Hematopoietic multipotent progenitor cell treated with erythropoietin and hydrocortisone succinate and interleukin-3 and kit ligand, for 17 days (in vitro differentiated cells): ENCODE results near the gene INSR.
"Not testable (repeated sequence)": the region's sequence is repeated elsewhere in the genome, so short reads cannot be mapped to it uniquely, and the experiment has no call there.

Experiments used
- DNase-seq: peaks from one replicate; pipeline ENCODE4 v3.0.0-alpha.2; 2015; ENCODE audit warnings: low spot score

Gene INSR

DNA sequence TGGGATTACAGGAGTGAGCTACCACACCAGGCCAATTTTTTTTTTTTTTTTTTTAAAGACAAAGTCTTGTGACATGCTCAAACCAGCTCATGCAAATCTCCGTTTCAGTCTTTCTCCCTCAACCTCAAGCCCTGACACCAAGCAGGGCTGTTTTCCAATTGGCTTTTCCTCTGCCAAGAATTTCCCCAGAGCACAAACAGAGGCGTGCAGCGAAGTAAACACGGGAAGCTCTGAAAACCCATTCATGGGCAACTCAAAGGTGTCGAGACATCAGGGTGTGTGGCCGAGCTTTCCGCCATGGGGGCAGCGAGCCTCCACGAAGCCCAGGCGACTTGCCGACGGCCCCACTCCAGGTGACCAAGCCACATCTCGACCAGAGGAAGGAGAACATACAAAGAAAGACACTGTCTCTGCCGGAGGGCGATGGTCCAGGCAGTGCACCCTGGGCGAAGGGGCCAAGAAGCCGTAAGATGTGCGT, 70.0 kb downstream of the INSR start:
- DNase-seq: no peak

DNA sequence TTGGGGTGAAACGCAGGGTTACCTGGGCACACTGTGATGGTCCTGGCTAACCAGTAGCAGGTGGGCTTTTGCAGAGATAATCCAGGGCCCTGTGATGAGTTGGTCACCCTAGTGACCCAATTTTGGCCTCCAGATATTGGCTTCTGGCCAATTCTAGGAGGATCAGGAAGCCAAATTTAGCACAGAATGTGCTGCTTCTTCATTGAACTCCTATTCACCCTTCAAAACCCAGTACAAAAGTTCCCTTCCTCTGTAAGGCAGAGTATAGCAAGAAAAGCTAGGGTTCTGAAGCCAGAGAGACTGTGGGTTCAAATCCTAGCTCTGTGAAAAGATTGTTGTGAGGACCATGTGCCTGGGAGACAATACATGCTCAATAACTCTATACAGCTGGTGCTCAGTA, 70.8 kb downstream of the INSR start:
- no peak for DNase-seq

DNA sequence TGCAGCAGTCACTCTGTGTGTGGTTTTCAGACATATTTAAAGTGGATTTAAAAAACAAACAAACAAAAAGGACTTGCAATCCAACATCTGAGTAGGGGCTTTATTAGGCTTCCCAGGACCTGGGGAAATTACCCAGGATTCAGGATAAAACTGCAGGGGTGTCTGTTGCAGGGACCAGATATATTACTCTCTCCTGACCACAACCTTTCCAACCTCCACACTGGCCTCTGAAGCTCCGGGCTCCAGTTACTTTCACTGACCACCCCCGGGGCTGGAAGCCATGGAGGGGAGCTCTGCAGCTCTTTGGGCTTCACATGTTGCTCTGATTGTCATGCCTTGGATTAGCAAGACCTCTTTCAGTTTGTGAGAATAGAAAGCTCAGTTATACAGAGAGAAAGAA, 75.2 kb downstream of the INSR start:
- no peak for DNase-seq

DNA sequence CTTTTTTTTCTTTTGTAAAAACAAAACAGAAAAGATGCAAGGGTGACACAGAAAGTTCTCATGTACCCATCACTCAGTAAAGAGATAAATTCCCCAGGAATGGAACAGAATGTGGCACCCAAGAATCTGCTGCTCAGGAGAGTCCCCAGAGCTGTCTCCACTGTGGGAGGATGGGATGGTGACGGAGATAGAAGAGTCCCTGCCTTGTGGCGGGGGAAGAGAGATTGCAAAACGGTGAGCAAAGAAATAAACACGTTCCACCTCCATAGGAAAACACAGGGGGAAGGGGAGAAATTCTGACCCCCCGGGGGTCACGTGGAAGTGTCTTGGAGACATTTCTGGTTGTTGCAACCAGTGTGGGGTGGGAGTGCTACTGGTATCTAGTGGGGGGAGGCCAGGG, 76.4 kb downstream of the INSR start:
- DNase-seq: no peak

DNA sequence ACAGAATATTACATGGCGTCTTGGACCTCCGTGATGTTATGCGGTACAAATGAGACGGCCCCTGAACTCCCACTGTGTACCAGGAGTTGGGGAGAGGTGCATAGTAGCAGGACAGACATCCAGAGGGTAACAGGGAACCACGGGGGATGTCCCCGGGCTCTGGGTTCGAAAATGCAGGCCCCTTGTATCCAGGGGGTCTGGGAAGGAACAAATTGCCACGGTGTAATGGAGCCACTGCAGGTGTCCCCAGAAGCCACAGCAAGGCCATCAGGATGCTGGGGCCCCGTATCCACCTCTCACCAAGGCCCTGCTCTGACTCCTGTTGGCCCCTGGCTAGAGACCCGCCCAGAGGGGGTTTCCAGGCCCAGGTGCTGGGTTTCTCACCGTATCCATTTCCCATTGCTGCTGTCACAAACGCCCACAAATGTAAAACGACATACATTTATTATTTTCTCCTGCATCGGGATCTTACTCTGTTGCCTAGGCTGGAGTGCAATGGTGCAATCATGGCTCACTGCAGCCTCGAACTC, 77.8 kb downstream of the INSR start:
- DNase-seq: no peak

DNA sequence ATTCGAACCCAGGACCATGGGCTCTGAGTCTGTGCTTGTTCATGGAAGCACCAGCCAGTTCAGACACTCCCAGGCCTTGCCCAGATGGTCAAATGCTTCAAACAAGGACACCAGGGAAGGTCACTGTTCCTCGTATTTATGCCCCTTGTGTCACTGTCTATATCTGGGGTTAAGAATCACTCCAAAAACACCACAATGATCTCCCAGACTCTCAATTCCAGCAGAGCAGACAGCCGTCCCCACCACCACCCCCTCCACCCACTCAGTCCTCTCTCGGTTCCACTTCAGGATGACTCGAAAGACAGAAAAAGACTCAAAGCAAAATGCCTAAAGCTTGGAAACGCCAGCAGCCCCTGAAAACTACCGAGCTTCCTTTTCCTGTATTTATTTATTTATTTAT, 79.0 kb downstream of the INSR start:
- no peak for DNase-seq

DNA sequence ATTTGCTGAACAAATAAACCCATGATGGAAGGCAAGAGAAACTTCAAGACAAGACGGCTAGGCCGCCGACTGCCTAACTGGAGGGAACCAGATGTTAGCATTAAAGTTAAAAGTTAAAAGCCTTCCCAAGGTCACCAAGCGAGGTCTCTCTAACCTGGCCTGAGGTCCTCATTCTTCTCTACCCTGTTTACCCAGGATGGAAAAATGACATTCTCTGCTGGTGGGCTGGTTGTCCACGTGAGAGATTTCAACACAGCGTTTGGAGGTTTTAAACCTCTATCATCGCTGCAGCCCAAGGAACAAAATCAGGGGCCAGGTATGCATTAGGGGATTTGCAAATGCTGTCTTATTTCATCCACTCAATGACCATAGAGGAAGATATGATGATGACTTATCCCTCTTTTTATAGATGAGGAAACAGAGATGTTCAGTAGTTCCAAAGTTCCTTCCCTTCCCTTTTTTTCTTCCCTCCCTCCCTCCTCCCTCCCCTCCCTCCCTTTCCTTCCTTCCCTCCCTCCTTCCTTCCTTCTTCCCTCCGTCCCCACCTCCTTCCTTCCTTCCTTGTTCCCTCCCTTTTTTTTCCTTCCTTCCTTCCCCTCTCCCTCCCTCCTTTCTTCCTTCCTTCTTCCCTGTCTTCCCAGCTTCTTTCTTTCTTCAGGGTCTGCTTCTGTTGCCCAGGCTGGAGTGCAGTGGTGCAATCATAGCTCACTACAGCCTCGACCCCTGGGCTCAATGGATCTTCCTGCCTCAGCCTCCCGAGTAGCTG, 79.7 kb downstream of the INSR start:
- no peak for DNase-seq

DNA sequence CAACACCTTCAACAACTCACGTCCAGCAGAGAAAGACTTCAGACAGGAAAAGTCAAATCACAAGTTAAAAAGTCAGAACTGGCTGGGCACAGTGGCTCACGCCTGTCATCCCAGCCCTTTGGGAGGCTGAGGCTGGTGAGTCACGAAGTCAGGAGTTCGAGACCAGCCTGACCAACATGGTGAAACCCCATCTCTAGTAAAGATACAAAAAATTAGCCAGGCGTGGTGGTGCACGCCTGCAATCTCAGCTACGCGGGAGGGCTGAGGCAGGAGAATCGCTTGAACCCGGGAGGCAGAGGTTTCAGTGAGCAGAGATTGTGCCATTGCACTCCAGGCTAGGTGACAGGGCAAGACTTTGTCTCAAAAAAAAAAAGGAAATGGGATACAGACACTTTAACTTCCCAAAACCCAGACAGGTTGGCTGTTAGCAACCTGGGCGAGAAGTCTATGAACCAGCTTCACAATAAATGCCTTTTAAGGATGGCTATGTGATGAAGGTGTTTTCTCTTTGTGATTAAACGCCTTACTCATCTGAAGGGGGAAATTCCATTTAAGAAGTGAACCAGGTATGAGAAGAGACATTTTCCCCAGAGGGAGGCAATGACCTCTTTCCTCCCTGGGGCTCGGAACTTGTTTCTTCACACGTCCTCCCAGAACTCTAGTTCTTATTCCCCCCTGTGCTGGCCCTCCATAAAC, 80.4 kb downstream of the INSR start:
- DNase-seq: no peak

DNA sequence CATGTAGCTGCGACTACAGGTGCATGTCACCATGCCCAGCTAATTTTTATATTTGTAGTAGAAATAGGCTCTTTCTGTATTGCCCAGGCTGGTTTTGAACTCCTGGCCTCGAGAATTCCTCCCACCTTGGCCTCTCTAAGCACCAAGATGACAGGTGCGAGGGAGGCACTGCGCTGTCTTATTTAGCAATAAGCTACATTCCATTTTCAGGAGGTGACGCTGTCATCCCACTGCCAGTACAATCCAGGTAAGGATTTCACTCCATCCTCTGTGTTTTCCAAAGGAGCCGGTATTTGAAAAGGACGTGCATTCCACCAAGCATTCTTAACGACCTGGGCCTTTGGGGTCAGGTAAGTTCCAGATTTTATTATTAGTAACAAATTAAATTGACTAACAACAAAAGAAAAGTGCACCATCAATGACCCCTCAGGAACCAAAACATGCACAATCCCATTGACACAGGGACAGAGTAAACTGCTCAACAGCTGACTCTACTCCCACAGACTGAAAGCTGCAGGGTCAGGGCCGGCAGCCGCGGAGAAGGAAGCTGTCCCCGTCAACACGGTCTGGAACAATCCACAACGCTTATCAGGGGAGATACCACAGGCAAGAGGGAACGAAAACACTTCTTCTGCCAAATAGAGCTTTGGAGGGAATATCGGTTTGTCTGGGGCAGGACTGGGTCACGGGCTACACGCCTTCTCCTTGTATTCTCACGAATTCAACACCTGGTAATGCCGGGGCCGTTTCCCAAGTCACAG, 82.8 kb downstream of the INSR start:
- DNase-seq: no peak

DNA sequence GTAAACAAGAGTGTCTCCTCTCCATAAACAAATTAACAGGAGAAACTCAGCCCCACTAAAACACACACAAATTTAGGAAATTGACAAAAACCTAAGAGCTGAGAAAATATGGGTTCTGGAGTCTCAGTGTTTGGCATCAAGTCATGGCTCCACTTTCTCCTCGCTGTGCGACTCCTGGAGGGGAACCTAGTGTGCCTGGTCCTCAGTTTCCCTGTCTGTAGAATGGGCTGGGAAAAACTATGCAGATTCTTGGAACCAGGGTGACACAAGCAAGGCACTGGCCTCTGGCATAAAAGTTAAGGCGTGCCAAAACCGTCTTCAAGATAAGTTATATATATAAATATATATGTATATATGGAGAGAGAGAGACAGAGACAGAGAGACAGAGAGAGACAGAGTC, 83.9 kb downstream of the INSR start:
- DNase-seq: no peak

DNA sequence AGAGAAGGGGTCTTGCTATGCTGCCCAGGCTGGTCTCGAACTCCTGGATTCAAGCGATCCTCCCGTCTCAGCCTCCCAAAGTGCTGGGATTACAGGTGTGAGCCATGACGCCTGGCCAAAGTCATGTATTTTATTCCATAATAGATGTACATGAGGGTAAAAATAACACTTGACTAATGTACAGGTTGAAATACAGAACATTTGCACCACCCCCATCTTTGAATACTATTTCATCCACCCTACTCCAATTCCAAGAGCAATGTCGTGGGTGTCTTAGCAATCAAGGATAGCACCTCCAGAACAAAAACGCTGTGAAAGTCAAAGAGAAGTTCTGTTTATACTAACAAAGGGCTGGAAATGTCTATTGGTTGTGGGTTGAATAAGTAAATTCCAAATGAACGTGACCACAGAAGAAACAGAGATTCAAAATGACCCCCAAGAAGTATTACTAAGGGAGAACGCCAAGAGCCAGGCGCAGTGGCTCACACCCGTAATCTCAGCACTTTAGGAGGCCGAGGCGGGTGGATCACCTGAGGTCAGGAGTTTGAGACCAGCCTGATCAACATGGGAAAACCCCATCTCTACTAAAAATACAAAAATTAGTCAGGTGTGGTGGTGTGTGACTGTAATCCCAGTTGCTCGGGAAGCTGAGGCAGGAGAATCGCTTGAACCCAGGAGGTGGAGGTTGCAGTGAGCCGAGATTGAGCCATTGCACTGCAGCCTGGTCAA, 84.5 kb downstream of the INSR start:
- DNase-seq: not testable (repeated sequence)

DNA sequence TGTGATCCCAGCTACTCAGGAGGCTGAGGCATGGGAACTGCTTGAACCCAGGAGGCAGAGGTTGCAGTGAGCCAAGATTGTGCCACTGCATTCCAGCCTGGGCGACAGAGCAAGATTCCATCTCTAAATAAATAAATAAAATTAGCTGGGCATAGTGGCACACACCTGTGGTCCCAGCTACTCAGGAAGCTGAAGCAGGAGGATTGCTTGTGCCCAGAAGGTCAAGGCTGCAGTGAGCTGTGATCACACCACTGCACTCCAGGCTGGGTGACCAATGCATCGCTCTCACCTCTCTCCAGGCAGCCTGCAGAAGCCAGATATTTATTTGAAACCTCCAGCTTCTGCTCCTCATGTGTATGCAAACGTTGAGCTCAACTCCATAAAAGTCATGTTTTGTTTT, 85.2 kb downstream of the INSR start:
- DNase-seq: not testable (repeated sequence)

DNA sequence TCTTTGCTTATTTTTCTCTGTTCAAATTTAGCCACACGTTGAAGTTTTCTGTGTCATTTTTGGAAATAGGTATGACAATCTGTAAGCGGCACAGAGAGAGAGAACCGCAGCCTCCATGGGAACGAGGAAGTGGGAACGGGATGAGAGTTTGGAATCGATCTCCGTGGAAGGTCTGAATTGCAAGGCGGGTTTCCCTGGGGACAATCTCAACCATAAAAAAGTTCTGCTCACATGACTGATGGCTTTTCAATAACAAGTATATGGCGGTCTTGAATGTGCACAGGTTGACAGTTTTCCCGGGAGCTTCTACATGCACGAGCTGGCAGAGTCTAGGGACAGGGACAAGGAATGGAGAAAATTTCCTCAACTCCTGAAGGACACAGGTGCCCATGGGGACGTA, 90.9 kb downstream of the INSR start:
- no peak for DNase-seq

DNA sequence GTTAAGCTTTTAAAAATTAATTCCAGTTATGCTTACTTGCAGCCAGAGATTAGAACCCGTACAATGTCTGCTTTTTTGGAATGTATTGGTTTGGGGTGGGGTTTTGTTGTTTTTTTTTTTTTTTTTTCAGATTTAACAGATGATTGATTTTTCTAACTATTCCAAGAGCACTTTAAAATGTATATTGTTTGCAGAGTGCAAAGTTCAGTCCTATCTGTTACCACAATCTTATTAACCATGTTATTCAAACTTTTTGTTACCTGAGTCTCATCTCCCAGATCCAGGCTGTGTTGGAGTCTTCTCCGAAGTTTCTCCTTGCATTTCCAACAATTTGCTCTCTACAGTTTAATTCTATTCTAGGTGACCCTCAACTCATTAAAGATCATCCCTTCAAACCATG, 91.3 kb downstream of the INSR start:
- DNase-seq: no peak

DNA sequence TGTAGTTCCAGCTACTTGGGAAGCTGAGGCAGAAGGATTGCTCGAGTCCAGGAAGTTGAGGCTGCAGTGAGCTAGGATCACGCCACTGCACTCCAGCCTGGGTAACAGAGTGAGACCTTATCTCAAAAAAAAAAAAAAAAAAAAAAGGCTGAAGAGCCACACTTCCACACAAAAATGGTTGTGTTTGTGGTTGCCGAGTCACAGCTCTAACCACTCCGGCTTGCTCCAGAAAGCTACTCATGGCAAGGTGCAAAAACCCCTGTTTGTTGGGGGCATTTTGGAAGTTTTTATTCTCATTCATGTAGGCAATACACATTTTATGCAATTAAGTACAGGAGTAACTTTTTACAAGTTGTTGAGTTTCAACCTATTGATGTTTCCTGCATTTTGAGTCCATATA, 93.5 kb downstream of the INSR start:
- DNase-seq: no peak

DNA sequence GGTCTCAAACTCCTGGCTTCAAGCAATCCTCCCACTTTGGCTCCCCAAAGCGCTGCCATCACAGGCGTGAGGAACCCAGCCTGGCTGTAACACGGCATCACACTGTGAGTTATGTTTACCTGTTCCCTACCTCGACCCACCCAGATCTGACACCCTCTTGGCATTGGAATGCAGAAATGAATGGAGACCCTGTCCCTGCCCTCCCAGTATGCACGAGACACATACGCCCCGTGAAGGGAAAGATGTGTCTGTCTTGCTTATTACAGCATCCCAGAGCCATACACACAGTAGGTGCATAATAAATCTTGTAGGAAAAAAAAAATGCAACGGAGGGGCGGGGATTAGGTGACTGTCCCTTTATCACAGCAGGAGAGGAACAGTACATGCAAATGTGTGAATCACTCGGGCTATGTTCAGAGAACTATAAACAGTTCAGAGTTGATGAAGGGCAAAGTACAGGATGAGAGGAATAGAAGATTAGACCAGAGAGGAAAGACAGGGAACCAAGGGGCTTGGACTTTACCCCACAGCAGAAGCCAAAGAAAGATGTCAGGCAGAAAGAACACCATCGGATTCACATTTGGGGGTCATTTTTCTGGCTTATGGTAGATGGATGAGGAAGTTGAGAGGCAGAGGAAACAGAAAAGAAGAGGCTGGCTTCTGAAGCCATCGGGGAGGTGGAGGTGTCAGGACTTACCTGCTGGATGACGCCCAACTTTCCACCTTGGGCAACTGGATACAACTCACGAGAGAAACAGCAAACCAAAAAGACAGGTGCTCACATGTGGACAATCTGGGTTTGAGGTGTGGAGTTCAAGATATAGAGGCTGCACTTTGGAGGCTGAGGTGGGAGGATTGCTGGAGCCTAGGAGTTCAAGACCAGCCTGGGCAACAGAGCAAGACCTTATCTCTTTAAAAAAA, 94.3 kb downstream of the INSR start:
- no peak for DNase-seq

DNA sequence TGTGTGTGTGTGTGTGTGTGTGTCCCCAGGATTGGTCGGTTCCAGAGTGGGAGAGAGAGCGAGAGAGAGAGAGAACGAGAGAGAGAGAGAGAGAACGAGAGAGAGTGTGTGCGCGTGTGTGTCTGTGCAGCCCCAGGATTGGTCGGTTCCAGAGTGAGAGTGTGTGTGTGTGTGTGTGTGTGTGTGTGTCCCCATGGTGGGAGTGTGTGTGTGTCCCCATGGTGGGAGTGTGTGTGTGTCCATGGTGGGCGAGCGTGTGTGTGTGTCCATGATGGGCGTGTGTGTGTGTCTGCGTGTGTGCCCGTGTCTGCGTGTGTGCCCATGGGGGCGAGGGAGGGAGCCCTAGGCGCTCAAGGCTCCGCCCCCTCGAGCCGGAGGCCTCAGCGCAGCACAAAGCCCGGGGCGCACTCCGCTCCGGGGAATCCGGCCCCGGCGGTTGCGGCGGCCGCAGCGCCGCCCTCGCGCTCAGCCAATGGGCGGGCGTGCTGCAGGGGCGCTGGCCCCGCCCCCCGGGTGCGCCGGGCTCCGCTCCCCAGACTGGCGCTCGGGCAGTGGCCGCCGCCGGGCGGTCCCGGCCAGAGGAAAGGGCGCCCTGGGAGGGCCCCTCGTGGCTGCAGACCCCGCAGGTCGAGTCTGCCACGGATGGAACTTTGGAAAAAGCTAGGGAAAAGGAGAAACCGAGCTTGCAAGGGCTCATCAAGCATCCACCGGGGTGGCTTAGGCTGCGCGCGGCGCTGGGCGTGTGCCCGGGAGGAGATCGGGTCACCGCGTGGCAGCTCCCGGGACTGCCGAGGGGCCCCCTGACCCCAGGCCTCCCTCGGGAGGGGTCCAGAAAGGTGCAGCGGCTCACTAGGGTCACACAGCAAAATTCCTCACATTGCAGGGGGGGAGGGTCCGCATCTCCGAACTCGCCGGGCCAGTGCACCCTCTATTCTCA, 96.2 kb downstream of the INSR start:
- DNase-seq: peak; percentile 86

DNA sequence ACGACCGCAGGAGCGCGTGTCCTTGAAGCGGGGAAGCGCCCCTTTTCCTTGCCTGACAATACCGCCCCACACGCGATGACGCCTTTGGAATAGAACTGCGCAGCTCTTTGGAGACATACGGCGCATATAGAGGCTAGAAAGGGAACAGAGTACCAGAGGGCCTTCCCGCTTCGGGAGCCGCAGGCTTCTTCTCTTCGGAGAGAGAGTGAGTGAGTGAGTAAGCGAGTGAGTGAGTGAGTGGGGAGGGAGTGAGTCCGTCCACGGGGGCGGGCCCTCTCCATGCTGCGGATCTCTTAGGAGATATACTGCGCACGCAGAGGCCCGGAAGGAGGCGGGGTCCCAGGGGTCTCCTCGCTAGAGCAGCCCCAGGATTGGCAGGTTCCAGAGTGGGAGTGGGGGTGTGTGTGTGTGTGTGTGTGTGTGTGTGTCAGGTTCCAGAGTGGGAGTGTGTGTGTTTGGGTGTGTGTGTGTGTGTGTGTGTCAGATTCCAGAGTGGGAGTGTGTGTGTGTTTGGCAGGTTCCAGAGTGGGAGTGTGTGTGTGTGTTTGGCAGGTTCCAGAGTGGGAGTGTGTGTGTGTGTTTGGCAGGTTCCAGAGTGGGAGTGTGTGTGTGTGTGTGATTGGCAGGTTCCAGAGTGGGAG, 97.0 kb downstream of the INSR start:
- DNase-seq: peak; percentile 61

DNA sequence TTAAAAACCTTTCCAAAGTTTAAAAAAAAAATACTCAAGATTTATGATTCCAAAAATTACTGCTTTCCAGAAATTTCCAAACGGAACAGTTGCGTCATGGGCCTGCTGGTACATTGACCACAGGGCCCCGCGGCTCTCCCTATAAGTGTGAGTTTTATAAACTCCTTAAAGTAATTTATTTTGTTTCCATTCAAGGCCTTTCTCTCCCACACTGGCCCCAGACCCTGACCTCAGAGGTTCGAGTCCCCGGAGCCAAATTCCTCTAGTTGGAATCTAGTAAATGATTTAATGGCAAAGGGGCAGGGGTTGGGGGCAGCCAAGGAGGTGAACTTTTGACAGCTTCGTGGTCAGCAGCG, 97.5 kb downstream of the INSR start:
- DNase-seq: no peak
